K562 (cell line): ENCODE results near the gene CAPN10. TPM values are rescaled to one million over a fixed set of nuclear protein-coding genes. Genes with fewer than 3 reads are reported as not detected.

Source experiments
- CXXC5 ChIP-seq: fragments of 250-450 bp; sonication (Bioruptor Pico); IDR thresholded peaks from 2 replicates; pipeline ENCODE4 v1.8.0; 2022; ENCODE audit warnings: inconsistent platforms, mild to moderate bottlenecking, moderate library complexity
- HDAC1 ChIP-seq, 2 experiments: fragments of 450-650 bp; IDR thresholded peaks; 2 replicates each; pipeline ENCODE4 v1.6.1; 2016 to 2017; ENCODE audit warnings: inconsistent platforms in 1 of 2, mild to moderate bottlenecking in 1 of 2, moderate library complexity in 1 of 2
- HNRNPL ChIP-seq: fragments of 200-400 bp; formaldehyde crosslinking; IDR thresholded peaks from 2 replicates; pipeline ENCODE4 v1.6.1; 2017; ENCODE audit warnings: low read depth, mild to moderate bottlenecking, low read length
- JUND ChIP-seq, 2 experiments: IDR thresholded peaks; 2 replicates in 1 of 2; 3 replicates in 1 of 2; pipeline ENCODE4 v1.6.1; 2011; ENCODE audit warnings: borderline replicate concordance in 2 of 2, low read depth in 2 of 2, low read length in 2 of 2, improper control_type of control experiment in 1 of 2, missing biosample characterization in 1 of 2, missing genetic modification characterization in 1 of 2, missing genetic modification reagents in 1 of 2
- MGA ChIP-seq: fragments of 450-650 bp; IDR thresholded peaks from 2 replicates; pipeline ENCODE4 v1.6.1; 2016; ENCODE audit warnings: mild to moderate bottlenecking, moderate library complexity
- PATZ1 ChIP-seq: fragments of 250-450 bp; sonication (Bioruptor Pico); IDR thresholded peaks from 2 replicates; pipeline ENCODE4 v1.5.0; 2020; ENCODE audit warnings: mild to moderate bottlenecking, borderline replicate concordance
- SETDB1 ChIP-seq: IDR thresholded peaks from one replicate; pipeline ENCODE4 v1.6.1; 2012; ENCODE audit warnings: low read length, control low read depth, inconsistent platforms
- SRSF7 ChIP-seq: fragments of 200-400 bp; formaldehyde crosslinking; optimal IDR thresholded peaks from 2 replicates; pipeline ENCODE3; 2017; ENCODE audit warnings: mild to moderate bottlenecking, low read depth, low read length
- TCF3 ChIP-seq: sonication (generic); formaldehyde crosslinking; IDR thresholded peaks from 2 replicates; pipeline ENCODE4 v1.4.0; 2020; ENCODE audit warnings: mild to moderate bottlenecking, missing genetic modification reagents
- U2AF1 ChIP-seq: fragments of 200-400 bp; formaldehyde crosslinking; optimal IDR thresholded peaks from 2 replicates; pipeline ENCODE3; 2017; ENCODE audit warnings: mild to moderate bottlenecking, low read depth, low read length, moderate library complexity
- ZBTB1 ChIP-seq: sonication (generic); formaldehyde crosslinking; IDR thresholded peaks from 2 replicates; pipeline ENCODE4 v1.8.1; 2023; ENCODE audit warnings: missing genetic modification reagents, low read depth, mild to moderate bottlenecking, borderline replicate concordance
- ZNF655 ChIP-seq: fragments of 250-450 bp; sonication (Bioruptor Pico); IDR thresholded peaks from 2 replicates; pipeline ENCODE4 v1.5.0; 2021
- polyA plus RNA-seq, 8 experiments: library from polyadenylated mRNA; depleted of rRNA in 4 of 8; stranded (reverse) in 5 of 8; unstranded in 3 of 8; fragments of >200 nt; fragmentation: Nextera tagmentation in 2 of 8; fragmentation: Illumina TruSeq in 1 of 8; extraction: Ambion mirVana in 2 of 8; extraction: Trizol in 1 of 8; gene quantifications; 2 replicates each; pipeline versions ENCODE4 v1.2.1 to v1.2.3, GENCODE V29; 2011 to 2014; ENCODE audit warnings: inconsistent platforms in 1 of 8, missing spikeins in 1 of 8
- total RNA-seq, 7 experiments: library from RNA; depleted of rRNA in 6 of 7; stranded (reverse); fragments of >200 nt in 6 of 7; fragmentation: Illumina TruSeq in 2 of 7; extraction: Trizol in 2 of 7; gene quantifications; 2 replicates each; pipeline versions ENCODE4 v1.2.1 to v1.2.3, GENCODE V29; 2011 to 2021; ENCODE audit warnings: low replicate concordance in 1 of 7

Gene CAPN10
- total and polyA plus RNA-seq, 9 of the 15 experiments (the other 6 are each of a cell fraction or from before 2014, with no cell fraction given): 0.08 to 26.1 (median 8.4) TPM

GRCh38 chr2:240604291-240604938 is 17.9 kb downstream of the CAPN10 start (continued):
- no peak for TF ChIP-seq ZNF655 (CRISPR knock-in tag)
- TF ChIP-seq ZBTB1 (CRISPR knock-in tag): no peak
- no peak for TF ChIP-seq HNRNPL
- TF ChIP-seq MGA: no peak
- TF ChIP-seq JUND (IDR thresholded peaks at IDR 0.05; ENCODE audit: borderline replicate concordance, low read depth, low read length): peak; percentile 56; the same call in 1 of the 2 replicates
- TF ChIP-seq JUND (tag; IDR thresholded peaks at IDR 0.05; ENCODE audit: borderline replicate concordance, low read depth, low read length): no peak; the same call in 2 of the 3 replicates
- no peak for TF ChIP-seq U2AF1
- 0 out of 2 replicates have a peak, but pooled peaks have one; percentile 22 for TF ChIP-seq CXXC5 (CRISPR knock-in tag)
- no peak for TF ChIP-seq SRSF7
- no peak for TF ChIP-seq SETDB1
- TF ChIP-seq PATZ1 (CRISPR knock-in tag): no peak
- TF ChIP-seq HDAC1 (IDR thresholded peaks at IDR 0.05): 0 out of 4 replicates have a peak, but pooled peaks of 1 of the 2 experiments have one; percentile 15
- peak; percentile 8; the same call in 1 of the 2 replicates for TF ChIP-seq TCF3 (CRISPR knock-in tag)
